Astrocyte (in vitro differentiated cells and primary cell): ENCODE measurements around the gene RAPGEF4. TPM values are rescaled to one million over a fixed set of nuclear protein-coding genes. Genes with fewer than 3 reads are reported as not detected.

Experiments
- DNase-seq: peaks from one replicate; pipeline ENCODE4 v3.0.0-alpha.2; 2010; ENCODE audit warnings: low read depth
- FAIRE-seq: peaks from 2 replicates; lab custom pipeline; 2011; peaks lifted over from hg19 to GRCh38; lab: Jason Lieb, UNC
- H2AFZ ChIP-seq: 2 replicates; pipeline ENCODE4 v1.6.0; 2012; ENCODE audit warnings: low read depth, low read length, inconsistent platforms
- H3K27ac ChIP-seq: 2 replicates; pipeline ENCODE4 v1.5.1; 2011; ENCODE audit warnings: low read depth, low read length, inconsistent platforms
- H3K27me3 ChIP-seq: 2 replicates; pipeline ENCODE4 v1.6.0; 2011; ENCODE audit warnings: low read length, inconsistent platforms; ENCODE audit not compliant: insufficient read depth
- H3K36me3 ChIP-seq: 2 replicates; pipeline ENCODE4 v1.5.1; 2011; ENCODE audit warnings: low read length, inconsistent platforms; ENCODE audit not compliant: insufficient read depth
- H3K4me1 ChIP-seq: 2 replicates; pipeline ENCODE4 v1.5.1; 2011; ENCODE audit warnings: low read length, inconsistent platforms; ENCODE audit not compliant: insufficient read depth
- H3K4me2 ChIP-seq: 2 replicates; pipeline ENCODE4 v1.6.0; 2012; ENCODE audit warnings: low read length, inconsistent platforms
- H3K4me3 ChIP-seq: 2 replicates; pipeline ENCODE4 v1.5.1; 2011; ENCODE audit warnings: low read depth, mild to moderate bottlenecking, low read length, inconsistent platforms; ENCODE audit not compliant: insufficient read depth
- H3K79me2 ChIP-seq: 2 replicates; pipeline ENCODE4 v1.6.0; 2012; ENCODE audit warnings: mild to moderate bottlenecking, low read length, inconsistent platforms; ENCODE audit not compliant: insufficient read depth
- H3K9ac ChIP-seq: 2 replicates; pipeline ENCODE4 v1.6.0; 2012; ENCODE audit warnings: mild to moderate bottlenecking, low read length, inconsistent platforms
- H3K9me3 ChIP-seq: 2 replicates; pipeline ENCODE4 v1.5.1; 2012; ENCODE audit warnings: low read depth, mild to moderate bottlenecking, low read length, inconsistent platforms; ENCODE audit not compliant: insufficient read depth
- H4K20me1 ChIP-seq: 2 replicates; pipeline ENCODE4 v1.6.0; 2012; ENCODE audit warnings: low read length, inconsistent platforms; ENCODE audit not compliant: insufficient read depth
- H3K27ac Mint-ChIP-seq: one replicate; pipeline ENCODE4 v1.8.0; 2021; ENCODE audit warnings: mild to moderate bottlenecking, mixed read lengths; ENCODE audit not compliant: unreplicated experiment
- H3K27me3 Mint-ChIP-seq: one replicate; pipeline ENCODE4 v1.8.0; 2021; ENCODE audit warnings: low read depth, mixed read lengths; ENCODE audit not compliant: unreplicated experiment
- H3K36me3 Mint-ChIP-seq: one replicate; pipeline ENCODE4 v1.8.0; 2021; ENCODE audit warnings: low read depth, mixed read lengths; ENCODE audit not compliant: unreplicated experiment
- H3K4me1 Mint-ChIP-seq: one replicate; pipeline ENCODE4 v1.8.0; 2021; ENCODE audit warnings: low read depth, mixed read lengths; ENCODE audit not compliant: unreplicated experiment
- H3K4me3 Mint-ChIP-seq: one replicate; pipeline ENCODE4 v1.8.0; 2021; ENCODE audit warnings: mild to moderate bottlenecking, moderate library complexity, mixed read lengths; ENCODE audit not compliant: unreplicated experiment
- H3K9me3 Mint-ChIP-seq: one replicate; pipeline ENCODE4 v1.8.0; 2021; ENCODE audit warnings: mild to moderate bottlenecking, mixed read lengths; ENCODE audit not compliant: unreplicated experiment
- CTCF ChIP-seq: IDR thresholded peaks from 2 replicates; pipeline ENCODE4 v1.5.1; 2011; ENCODE audit warnings: low read depth, mild to moderate bottlenecking, inconsistent platforms, low read length, moderate library complexity; ENCODE audit not compliant: insufficient read depth
- EZH2 ChIP-seq: IDR thresholded peaks from 2 replicates; pipeline ENCODE4 v1.6.1; 2012; ENCODE audit warnings: mild to moderate bottlenecking, low read length, inconsistent platforms; ENCODE audit not compliant: insufficient read depth
- total RNA-seq: library from RNA; stranded (reverse); gene quantifications from 2 replicates; pipeline ENCODE4 v1.2.1, GENCODE V29; 2021

RAPGEF4 gene
- total RNA-seq, 1 donor from 2014 or later: 1.1 TPM

- Histone ChIP-seq H3K4me1 (peaks cover 4% of the 10 kb centered on the region), H2AFZ (no peak overlapping the region), H3K79me2 (no peaks in the 10 kb centered on the region), H3K4me2 (no peak overlapping the region), H4K20me1 (no peaks in the 10 kb centered on the region), H3K27me3 (no peaks in the 10 kb centered on the region), H3K9ac (no peak overlapping the region), H3K27ac (no peak overlapping the region), H3K4me3 (no peak overlapping the region), H3K36me3 (no peaks in the 10 kb centered on the region), H3K9me3 (no peaks in the 10 kb centered on the region)
- H3K27ac Mint-ChIP-seq: no peak overlapping the region
- FAIRE-seq (no peak), DNase-seq (no peak)
- H3K36me3 Mint-ChIP-seq: no peaks in the 10 kb centered on the region
- no peaks in the 10 kb centered on the region for H3K27me3 Mint-ChIP-seq
- H3K4me3 Mint-ChIP-seq: no peak overlapping the region
- H3K4me1 Mint-ChIP-seq: peaks cover 7% of the 10 kb centered on the region
- no peaks in the 10 kb centered on the region for H3K9me3 Mint-ChIP-seq
- TF ChIP-seq CTCF (peak; percentile 57), EZH2 (no peak)
These were observed 128.5 kb downstream of the RAPGEF4 start for GRCh38 chr2:172864182-172864581.

- H3K4me3 Mint-ChIP-seq: no peak overlapping the region
- H3K79me2 ChIP-seq: no peaks in the 10 kb centered on the region
- H3K4me2 ChIP-seq: no peak overlapping the region
- H3K36me3 Mint-ChIP-seq: no peaks in the 10 kb centered on the region
- no peaks in the 10 kb centered on the region for H3K9me3 Mint-ChIP-seq
- H3K27ac ChIP-seq: no peak overlapping the region
- TF ChIP-seq CTCF (peak; percentile 16), EZH2 (no peak)
- DNase-seq: no peak
- H3K27me3 Mint-ChIP-seq: no peaks in the 10 kb centered on the region
- H3K4me3 ChIP-seq: no peak overlapping the region
- no peaks in the 10 kb centered on the region for H3K9me3 ChIP-seq
- H3K27me3 ChIP-seq: no peaks in the 10 kb centered on the region
- no peak overlapping the region for H2AFZ ChIP-seq
- H4K20me1 ChIP-seq: no peaks in the 10 kb centered on the region
- no peaks in the 10 kb centered on the region for H3K36me3 ChIP-seq
- H3K27ac Mint-ChIP-seq: no peak overlapping the region
- no peak for FAIRE-seq
- H3K4me1 ChIP-seq: no peaks in the 10 kb centered on the region
- H3K9ac ChIP-seq: no peak overlapping the region
- peaks cover 2% of the 10 kb centered on the region for H3K4me1 Mint-ChIP-seq
These were observed 129.8 kb downstream of the RAPGEF4 start for GRCh38 chr2:172865422-172865821.

GRCh38 chr2:172869861-172870260 is 134.2 kb downstream of the RAPGEF4 start:
- Histone ChIP-seq H2AFZ (no peak overlapping the region), H3K9ac (no peak overlapping the region), H3K9me3 (no peaks in the 10 kb centered on the region), H3K4me2 (no peak overlapping the region), H3K4me3 (no peak overlapping the region), H3K36me3 (no peaks in the 10 kb centered on the region), H3K27ac (no peak overlapping the region), H3K27me3 (no peaks in the 10 kb centered on the region), H3K4me1 (no peaks in the 10 kb centered on the region), H3K79me2 (no peaks in the 10 kb centered on the region), H4K20me1 (no peaks in the 10 kb centered on the region)
- Mint-ChIP-seq H3K27me3 (peaks cover 2% of the 10 kb centered on the region), H3K27ac (no peak overlapping the region), H3K36me3 (no peaks in the 10 kb centered on the region), H3K9me3 (peaks cover 3% of the 10 kb centered on the region), H3K4me1 (peaks cover 2% of the 10 kb centered on the region), H3K4me3 (no peak overlapping the region)
- FAIRE-seq (no peak), DNase-seq (no peak)
- TF ChIP-seq CTCF (no peak), EZH2 (no peak)
